IPS-NIHi11 (cell line): ENCODE results near the gene NSMF.

Source experiments
- DNase-seq: peaks from one replicate; pipeline ENCODE4 v3.0.0; 2012; ENCODE audit warnings: mixed read lengths, low spot score

Gene NSMF

GRCh38 chr9:137429974-137430722 is 29.0 kb downstream of the NSMF start:
- DNase-seq, result peak; percentile 91

GRCh38 chr9:137429546-137429890 is 29.6 kb downstream of the NSMF start:
- no peak for DNase-seq

GRCh38 chr9:137428841-137429545 is 30.1 kb downstream of the NSMF start:
- DNase-seq, result peak; percentile 17

GRCh38 chr9:137428311-137428630 is 30.9 kb downstream of the NSMF start:
- DNase-seq, result no peak

GRCh38 chr9:137427454-137428310 is 31.5 kb downstream of the NSMF start:
- no peak for DNase-seq

- DNase-seq, result no peak
Observed at GRCh38 chr9:137426018-137426681, 33.0 kb downstream of the NSMF start.

GRCh38 chr9:137423514-137424291 is 35.4 kb downstream of the NSMF start:
- DNase-seq, result no peak

- peak; percentile 97 for DNase-seq
Observed at GRCh38 chr9:137422604-137423513, 36.3 kb downstream of the NSMF start, which contains the start of the genes EXD3 and NOXA1. EXD3 (minus strand) TSS chr9:137423162; CDS start chr9:137395357, 27,805 bp downstream. NOXA1 (plus strand) TSS chr9:137423393; CDS start chr9:137423530, 137 bp downstream.

GRCh38 chr9:137421838-137422603 is 37.1 kb downstream of the NSMF start:
- DNase-seq, result no peak

GRCh38 chr9:137417161-137418021 is 41.7 kb downstream of the NSMF start:
- no peak for DNase-seq

- no peak for DNase-seq
Observed at GRCh38 chr9:137416563-137417151, 42.5 kb downstream of the NSMF start.

- no peak for DNase-seq
Observed at GRCh38 chr9:137416006-137416562, 43.0 kb downstream of the NSMF start.

- DNase-seq, result no peak
Observed at GRCh38 chr9:137415451-137415850, 43.7 kb downstream of the NSMF start.

GRCh38 chr9:137412431-137412830 is 46.7 kb downstream of the NSMF start:
- no peak for DNase-seq

- peak; percentile 73 for DNase-seq
Observed at GRCh38 chr9:137411645-137412380, 47.3 kb downstream of the NSMF start.

GRCh38 chr9:137411260-137411644 is 47.9 kb downstream of the NSMF start:
- DNase-seq, result no peak

GRCh38 chr9:137410891-137411249 is 48.3 kb downstream of the NSMF start:
- no peak for DNase-seq
